ENCODE data around the gene CCDC60.

The CCDC60 gene

GRCh38 chr12:119447618-119448017 is 113.1 kb downstream of the CCDC60 start:
- DNase-seq: no peak

- no peak for DNase-seq
Observed at GRCh38 chr12:119448611-119449131, 114.1 kb downstream of the CCDC60 start.

GRCh38 chr12:119450771-119451170 is 116.2 kb downstream of the CCDC60 start:
- DNase-seq: no peak

GRCh38 chr12:119456824-119457223 is 122.3 kb downstream of the CCDC60 start:
- DNase-seq: no peak

GRCh38 chr12:119457271-119457670 is 122.7 kb downstream of the CCDC60 start:
- DNase-seq: no peak

GRCh38 chr12:119459481-119459880 is 125.0 kb downstream of the CCDC60 start:
- DNase-seq: no peak

- DNase-seq: no peak
Observed at GRCh38 chr12:119460876-119461275, 126.3 kb downstream of the CCDC60 start.

GRCh38 chr12:119461636-119462214 is 127.2 kb downstream of the CCDC60 start:
- DNase-seq: no peak

GRCh38 chr12:119463211-119463926 is 128.8 kb downstream of the CCDC60 start:
- no peak for DNase-seq

GRCh38 chr12:119468296-119468695 is 133.8 kb downstream of the CCDC60 start:
- DNase-seq: no peak

- DNase-seq: no peak
Observed at GRCh38 chr12:119475650-119476049, 141.1 kb downstream of the CCDC60 start.

GRCh38 chr12:119476951-119477350 is 142.4 kb downstream of the CCDC60 start:
- DNase-seq: no peak

GRCh38 chr12:119479121-119479561 is 144.6 kb downstream of the CCDC60 start:
- no peak for DNase-seq

GRCh38 chr12:119480551-119480950 is 146.0 kb downstream of the CCDC60 start:
- no peak for DNase-seq

GRCh38 chr12:119486599-119487154 is 152.1 kb downstream of the CCDC60 start:
- DNase-seq: no peak

- no peak for DNase-seq
Observed at GRCh38 chr12:119491814-119492213, 157.3 kb downstream of the CCDC60 start.

- DNase-seq: no peak
Observed at GRCh38 chr12:119500209-119500608, 165.7 kb downstream of the CCDC60 start.

- no peak for DNase-seq
Observed at GRCh38 chr12:119501052-119501451, 166.5 kb downstream of the CCDC60 start.

GRCh38 chr12:119505001-119505400 is 170.5 kb downstream of the CCDC60 start:
- no peak for DNase-seq

- no peak for DNase-seq
Observed at GRCh38 chr12:119512772-119513497, 178.4 kb downstream of the CCDC60 start.

GRCh38 chr12:119528241-119528640 is 193.7 kb downstream of the CCDC60 start:
- DNase-seq: no peak

- DNase-seq: no peak
Observed at GRCh38 chr12:119540476-119540875, 205.9 kb downstream of the CCDC60 start.
